Sigmoid colon (tissue), 3 donors: ENCODE data around the gene PPP4R2.

Source experiments
- POLR2A ChIP-seq, 2 donors: fragments of 450-650 bp; IDR thresholded peaks; one replicate each; pipeline ENCODE4 v1.6.1; 2016; ENCODE audit warnings: antibody characterized with exemption in 2 of 2, mild to moderate bottlenecking in 2 of 2, moderate library complexity in 2 of 2
- TF ChIP-seq, protein P1 (sequence below), 4 experiments: fragments of 450-650 bp in 3 of 4; fragments of 200-600 bp in 1 of 4; IDR thresholded peaks; one replicate each; pipeline ENCODE4 v1.5.1; 2016 to 2019; ENCODE audit warnings: antibody characterized with exemption in 4 of 4, mild to moderate bottlenecking in 3 of 4, moderate library complexity in 2 of 4

DNA sequence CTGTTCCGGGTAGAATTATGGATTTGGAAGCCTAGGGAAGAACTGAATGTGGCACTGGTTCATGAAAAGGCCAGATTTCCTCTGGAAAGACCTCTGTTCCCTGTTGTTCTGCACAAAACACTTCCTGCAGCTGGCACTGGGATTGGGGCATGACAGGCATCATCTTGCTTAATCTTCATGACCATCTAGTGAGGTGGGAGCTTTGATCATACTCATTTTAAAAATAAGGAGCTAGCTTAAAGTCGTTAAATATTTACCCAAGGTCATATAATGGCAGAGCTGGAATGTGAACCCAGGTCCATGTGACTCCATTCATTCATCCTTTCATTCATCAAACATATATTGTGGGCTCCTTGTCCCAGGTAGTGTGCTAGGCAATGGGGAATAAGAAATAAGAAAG lies 105.3 kb downstream of the PPP4R2 start:
- no peak for TF ChIP-seq POLR2A (IDR thresholded peaks at IDR 0.05)
- TF ChIP-seq, protein P1, sequence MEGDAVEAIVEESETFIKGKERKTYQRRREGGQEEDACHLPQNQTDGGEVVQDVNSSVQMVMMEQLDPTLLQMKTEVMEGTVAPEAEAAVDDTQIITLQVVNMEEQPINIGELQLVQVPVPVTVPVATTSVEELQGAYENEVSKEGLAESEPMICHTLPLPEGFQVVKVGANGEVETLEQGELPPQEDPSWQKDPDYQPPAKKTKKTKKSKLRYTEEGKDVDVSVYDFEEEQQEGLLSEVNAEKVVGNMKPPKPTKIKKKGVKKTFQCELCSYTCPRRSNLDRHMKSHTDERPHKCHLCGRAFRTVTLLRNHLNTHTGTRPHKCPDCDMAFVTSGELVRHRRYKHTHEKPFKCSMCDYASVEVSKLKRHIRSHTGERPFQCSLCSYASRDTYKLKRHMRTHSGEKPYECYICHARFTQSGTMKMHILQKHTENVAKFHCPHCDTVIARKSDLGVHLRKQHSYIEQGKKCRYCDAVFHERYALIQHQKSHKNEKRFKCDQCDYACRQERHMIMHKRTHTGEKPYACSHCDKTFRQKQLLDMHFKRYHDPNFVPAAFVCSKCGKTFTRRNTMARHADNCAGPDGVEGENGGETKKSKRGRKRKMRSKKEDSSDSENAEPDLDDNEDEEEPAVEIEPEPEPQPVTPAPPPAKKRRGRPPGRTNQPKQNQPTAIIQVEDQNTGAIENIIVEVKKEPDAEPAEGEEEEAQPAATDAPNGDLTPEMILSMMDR (IDR thresholded peaks at IDR 0.05) = no peak
